Tracheal epithelial cell (primary cell): ENCODE measurements around the gene RAD54L. TPM values are rescaled to one million over a fixed set of nuclear protein-coding genes. Genes with fewer than 3 reads are reported as not detected.

Source experiments
- total RNA-seq: library from RNA; depleted of rRNA; stranded (reverse); fragments of >200 nt; gene quantifications from 2 replicates; pipeline ENCODE4 v1.2.1, GENCODE V29; 2014

Gene RAD54L
- 0.96 and 1.7 TPM in 2 replicates for total RNA-seq

GRCh38 chr1:46247436-46248121 lies at the start of gene RAD54L:
RAD54L (plus strand) TSS chr1:46247763; CDS start chr1:46248406, 643 bp downstream.

DNA sequence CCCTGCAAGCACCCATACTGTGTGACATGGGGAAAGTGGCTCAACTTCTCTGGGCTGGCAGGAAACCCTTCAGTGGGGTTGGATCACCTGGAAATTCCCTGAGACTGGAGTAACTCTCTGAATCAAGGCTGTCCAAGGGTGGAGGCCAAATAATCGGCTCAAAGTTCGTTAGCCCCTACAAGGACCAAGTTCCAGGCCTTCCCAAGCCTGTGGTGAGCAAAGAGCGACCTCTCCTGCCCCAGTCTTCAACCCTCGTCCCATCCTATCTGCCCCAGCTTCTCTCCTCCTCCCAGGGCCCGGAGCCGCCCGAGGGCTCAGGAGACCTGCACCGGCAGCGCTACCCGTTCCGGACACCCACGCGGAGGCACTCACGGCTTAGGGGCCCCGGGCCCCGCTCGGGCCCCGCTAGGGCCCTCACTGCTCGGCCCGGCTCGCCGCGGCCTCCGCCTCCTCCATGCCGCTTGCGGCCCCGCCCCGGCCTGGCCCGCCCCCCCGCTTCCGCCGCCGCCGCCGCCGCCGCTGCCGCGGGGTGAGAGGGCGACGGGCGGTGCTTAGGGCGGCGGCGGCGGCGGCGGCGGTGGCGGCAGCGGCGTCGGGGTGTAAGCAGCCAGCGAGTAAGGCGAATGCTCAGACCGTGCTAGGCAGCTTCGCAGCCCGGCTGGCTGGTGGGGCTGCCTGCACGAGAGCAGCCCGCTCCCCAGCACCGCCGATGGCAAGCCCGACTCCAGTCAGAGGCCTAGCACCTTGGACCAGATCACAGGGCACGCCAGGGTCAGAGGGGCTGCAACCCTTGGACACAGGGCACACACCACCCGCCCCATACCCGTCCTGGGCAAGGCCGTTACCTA lies 49.4 kb upstream of the RAD54L start, which contains the start of gene POMGNT1:
POMGNT1 (minus strand) TSS at position 471 of the 848 bp plus-strand sequence. CDS start 613 bp downstream, outside the sequence.

DNA sequence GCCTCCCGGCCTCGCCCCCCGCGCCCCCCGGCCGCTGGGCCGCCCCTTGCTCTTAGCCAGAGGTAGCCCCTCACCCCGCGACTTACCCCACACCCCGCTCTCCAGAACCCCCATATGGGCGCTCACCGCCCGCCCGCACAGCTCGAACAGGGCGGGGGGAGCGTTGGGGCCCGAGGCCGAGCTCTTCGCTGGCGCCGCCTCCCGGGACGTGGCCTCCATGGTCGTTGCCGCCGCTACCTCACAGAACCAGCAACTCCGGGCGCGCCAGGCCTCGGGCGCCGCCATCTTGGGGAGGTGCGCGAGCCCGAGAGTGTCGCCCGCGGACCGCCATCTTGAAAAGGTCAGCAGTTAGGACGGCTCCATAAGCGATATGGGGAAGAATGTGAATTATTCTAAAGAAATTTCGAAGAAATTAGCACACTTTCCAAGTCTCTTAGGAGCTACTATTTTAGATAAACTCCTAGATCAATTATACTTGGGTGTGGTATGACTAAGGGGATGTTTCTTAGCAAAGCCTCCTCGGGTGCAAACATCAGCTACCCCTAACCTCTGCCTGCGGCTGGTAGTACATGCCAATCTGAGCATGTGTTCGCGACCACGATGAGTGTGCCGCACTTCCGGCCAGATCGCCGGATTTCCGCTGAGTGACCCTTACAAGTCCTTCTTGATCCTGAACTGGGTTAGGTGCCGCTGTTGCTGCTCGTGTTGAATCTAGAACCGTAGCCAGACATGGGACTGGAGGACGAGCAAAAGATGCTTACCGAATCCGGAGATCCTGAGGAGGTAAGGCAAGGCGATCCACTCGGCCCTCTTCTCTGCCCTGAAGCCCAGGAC lies 55.7 kb downstream of the RAD54L start, which contains the start of the genes LRRC41 and UQCRH:
LRRC41 (minus strand) TSS at position 579 of the 834 bp plus-strand sequence; CDS start at position 285, 294 bp downstream.
UQCRH (plus strand) TSS at position 661 of the 834 bp plus-strand sequence; CDS start at position 730, 69 bp downstream.

Other genes with a start within 250 kb of the RAD54L start
- gene PIK3R3, start 115.1 kb upstream of the RAD54L start, total RNA-seq = 2.4 and 2.6 TPM in 2 replicates
- 26.2 and 29.4 TPM in 2 replicates for gene TSPAN1, start 72.7 kb upstream of the RAD54L start, total RNA-seq
- not detected in 2 replicates for gene P3R3URF, start 71.3 kb upstream of the RAD54L start, total RNA-seq
- 48.4 and 61.0 TPM in 2 replicates for gene POMGNT1, start 49.3 kb upstream of the RAD54L start, total RNA-seq
- 2.6 and 3.1 TPM in 2 replicates for gene LURAP1, start 44.4 kb upstream of the RAD54L start, total RNA-seq
- 103 and 117 TPM in 2 replicates for gene LRRC41, start 55.9 kb downstream of the RAD54L start, total RNA-seq
- gene UQCRH, start 55.9 kb downstream of the RAD54L start, total RNA-seq = 504 and 586 TPM in 2 replicates
- 11.5 and 12.0 TPM in 2 replicates for gene NSUN4, start 93.0 kb downstream of the RAD54L start, total RNA-seq
- gene FAAH, start 146.6 kb downstream of the RAD54L start, total RNA-seq = 6.6 and 13.3 TPM in 2 replicates
- gene DMBX1, start 242.1 kb downstream of the RAD54L start, total RNA-seq = not detected in 2 replicates